CD4-positive, alpha-beta T cell treated with Interleukin-12 subunit alpha and Interleukin-12 subunit beta, for 1 hour (primary cell): ENCODE data around the gene CCDC91.
"Not testable (repeated sequence)": the region's sequence is repeated elsewhere in the genome, so short reads cannot be mapped to it uniquely, and the experiment has no call there.

Experiments used
- DNase-seq: peaks from one replicate; pipeline ENCODE4 v3.0.0-alpha.2; 2020

Gene CCDC91

GRCh38 chr12:28378736-28379135, 188.5 kb downstream of the CCDC91 start:
- DNase-seq, result no peak

GRCh38 chr12:28379779-28380178, 189.5 kb downstream of the CCDC91 start:
- DNase-seq, result not testable (repeated sequence)

DNA sequence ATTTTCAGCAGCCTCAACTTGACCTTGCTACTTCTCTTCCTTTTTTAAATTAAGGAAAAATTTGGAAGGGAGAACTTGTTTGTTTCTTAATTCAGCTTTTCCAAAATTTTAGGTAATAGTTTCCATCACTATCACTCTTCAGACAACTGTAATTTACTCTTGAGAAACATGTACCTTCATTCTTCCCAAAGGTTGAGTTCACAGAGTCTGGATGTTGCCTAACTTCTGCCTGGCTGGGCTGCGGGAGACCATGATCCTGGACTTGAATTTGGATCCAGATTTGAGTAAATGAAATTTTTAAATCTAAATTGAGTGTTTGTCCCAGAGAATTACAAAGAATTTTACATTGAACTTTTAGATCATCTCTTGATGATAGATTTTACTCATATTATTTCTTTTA, 193.1 kb downstream of the CCDC91 start:
- no peak for DNase-seq

GRCh38 chr12:28388879-28389278, 198.6 kb downstream of the CCDC91 start:
- DNase-seq, result no peak

GRCh38 chr12:28390206-28390605, 199.9 kb downstream of the CCDC91 start:
- DNase-seq, result no peak

DNA sequence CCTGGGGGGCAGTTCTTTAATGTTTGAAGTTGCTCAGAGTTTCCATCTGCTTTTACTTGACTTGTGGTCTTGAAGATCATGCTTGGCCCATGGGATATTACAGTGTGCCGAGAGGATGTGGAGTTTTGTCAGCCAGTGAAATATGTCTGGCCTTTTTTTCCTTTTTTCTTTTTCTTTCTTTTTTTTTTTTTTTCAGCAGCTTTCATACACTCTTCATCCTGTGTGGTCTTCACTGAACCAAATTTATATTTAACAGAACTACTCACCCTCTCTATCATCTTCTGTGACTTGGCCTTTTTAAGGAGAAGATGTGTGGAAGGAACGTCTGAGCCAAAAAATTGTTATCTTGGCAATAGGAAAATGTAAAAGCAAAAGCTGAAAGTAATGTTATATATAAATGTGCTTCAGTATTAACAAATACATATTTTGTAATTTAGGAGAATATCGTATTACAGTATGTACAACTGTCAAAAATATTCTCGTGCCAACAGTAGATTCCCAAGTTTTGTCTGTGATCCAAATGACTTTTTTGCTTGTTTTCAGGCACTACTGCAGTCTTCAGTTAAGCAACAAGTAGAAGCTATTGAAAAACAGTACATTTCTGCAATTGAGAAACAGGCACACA, 200.6 kb downstream of the CCDC91 start:
- no peak for DNase-seq

- DNase-seq, result no peak
Observed at GRCh38 chr12:28409892-28410291, 219.6 kb downstream of the CCDC91 start.

- no peak for DNase-seq
Observed at GRCh38 chr12:28413460-28414109, 223.3 kb downstream of the CCDC91 start.

GRCh38 chr12:28415755-28416154, 225.5 kb downstream of the CCDC91 start:
- no peak for DNase-seq

GRCh38 chr12:28421374-28421773, 231.1 kb downstream of the CCDC91 start:
- no peak for DNase-seq

DNA sequence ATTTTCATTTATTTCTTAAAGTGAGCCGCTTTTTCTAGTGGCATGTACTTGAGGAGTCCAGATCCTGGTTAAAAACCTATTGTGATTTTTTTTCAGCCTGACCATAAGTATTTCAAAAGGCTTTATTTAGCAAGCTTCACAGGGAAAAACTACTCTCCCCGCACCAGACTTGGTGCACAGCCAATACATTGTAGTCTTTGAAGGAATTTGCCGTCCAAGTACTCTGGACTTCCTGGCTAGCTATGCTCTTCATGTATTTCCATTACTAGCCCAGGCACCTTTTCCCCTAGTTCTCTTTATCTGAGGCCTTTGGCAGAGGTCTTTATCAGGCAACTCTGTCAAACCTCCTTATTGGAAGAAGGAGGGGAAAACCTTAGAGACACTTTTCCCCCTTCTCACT, 234.7 kb downstream of the CCDC91 start:
- DNase-seq, result no peak

GRCh38 chr12:28425526-28425925, 235.3 kb downstream of the CCDC91 start:
- DNase-seq, result no peak

- DNase-seq, result no peak
Observed at GRCh38 chr12:28427046-28427445, 236.8 kb downstream of the CCDC91 start.

- no peak for DNase-seq
Observed at GRCh38 chr12:28440081-28440608, 249.9 kb downstream of the CCDC91 start.

- no peak for DNase-seq
Observed at GRCh38 chr12:28442101-28442500, 251.8 kb downstream of the CCDC91 start.

DNA sequence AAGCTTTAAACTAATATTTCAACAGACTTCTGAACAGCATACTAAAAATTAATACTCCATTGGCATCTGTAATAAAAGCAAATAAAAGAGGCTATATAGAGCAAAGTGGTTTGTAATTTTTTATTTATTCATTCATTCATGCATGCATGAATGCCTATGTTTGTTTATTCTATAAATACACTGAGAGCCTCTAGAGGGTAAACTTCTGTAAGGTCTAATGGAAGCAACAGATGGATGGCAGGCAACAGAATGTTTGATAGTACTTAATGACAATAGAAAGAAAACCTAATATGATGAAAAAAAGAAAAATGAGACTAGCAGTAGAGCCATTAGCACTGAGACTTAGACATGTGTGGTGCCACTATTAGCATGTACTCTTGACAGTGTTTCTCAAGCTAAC, 253.1 kb downstream of the CCDC91 start:
- no peak for DNase-seq

DNA sequence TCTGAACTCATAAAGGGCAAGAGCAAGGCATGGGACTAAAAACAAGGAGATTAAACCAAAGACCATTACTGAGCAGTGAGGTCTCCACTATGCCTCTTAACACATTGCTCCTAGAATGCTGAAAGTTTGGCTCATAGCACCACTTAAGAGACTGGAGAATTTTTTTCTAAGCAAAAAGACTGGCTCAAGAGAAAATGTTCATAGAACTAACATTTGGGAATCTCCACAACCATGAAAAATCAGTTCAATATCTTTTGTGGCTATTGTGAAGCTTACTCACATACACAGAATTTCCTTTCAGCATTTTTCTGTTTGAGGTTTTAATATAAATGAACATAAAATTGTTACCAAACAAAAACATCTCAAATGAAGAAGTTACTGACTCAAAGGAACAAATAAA, 255.8 kb downstream of the CCDC91 start:
- DNase-seq, result no peak

DNA sequence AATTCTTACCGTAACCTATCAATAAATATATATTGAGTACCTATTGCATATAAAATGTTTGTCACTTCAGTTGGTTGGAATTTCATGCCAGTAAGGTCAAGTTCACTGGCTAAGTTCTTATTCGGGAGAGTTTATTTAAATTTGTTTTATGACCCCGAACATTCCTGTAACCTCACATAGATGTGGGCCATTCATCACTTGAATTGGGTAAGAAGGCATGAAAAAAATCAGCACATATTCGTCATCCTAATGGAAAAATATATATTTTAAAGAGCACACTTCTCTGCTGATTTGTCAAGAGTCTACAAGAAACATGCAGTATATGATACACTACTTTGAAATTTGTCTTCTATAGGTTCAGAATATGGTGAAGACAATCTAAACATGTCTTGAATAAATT, 263.4 kb downstream of the CCDC91 start:
- DNase-seq, result no peak

GRCh38 chr12:28456934-28457710, 266.9 kb downstream of the CCDC91 start:
- DNase-seq, result no peak

GRCh38 chr12:28457785-28458184, 267.5 kb downstream of the CCDC91 start:
- DNase-seq, result no peak

DNA sequence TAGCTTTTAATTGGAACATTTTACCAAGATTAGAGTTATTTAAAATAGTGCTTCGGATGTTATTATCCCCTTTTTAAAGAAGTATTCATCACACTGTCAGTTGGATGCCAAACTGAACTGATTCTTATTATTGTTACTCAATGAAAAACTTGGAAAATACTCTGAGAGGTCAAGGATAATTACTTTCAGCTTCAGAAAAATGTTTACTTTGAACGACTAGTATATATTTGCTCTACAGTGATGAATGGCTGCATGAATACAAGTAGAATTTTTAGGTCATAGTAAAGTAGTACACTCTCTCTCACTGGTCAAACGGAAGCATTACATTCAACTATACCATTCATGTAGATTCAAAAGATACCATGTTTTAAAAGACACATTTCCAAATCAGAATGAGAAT, 269.2 kb downstream of the CCDC91 start:
- no peak for DNase-seq

DNA sequence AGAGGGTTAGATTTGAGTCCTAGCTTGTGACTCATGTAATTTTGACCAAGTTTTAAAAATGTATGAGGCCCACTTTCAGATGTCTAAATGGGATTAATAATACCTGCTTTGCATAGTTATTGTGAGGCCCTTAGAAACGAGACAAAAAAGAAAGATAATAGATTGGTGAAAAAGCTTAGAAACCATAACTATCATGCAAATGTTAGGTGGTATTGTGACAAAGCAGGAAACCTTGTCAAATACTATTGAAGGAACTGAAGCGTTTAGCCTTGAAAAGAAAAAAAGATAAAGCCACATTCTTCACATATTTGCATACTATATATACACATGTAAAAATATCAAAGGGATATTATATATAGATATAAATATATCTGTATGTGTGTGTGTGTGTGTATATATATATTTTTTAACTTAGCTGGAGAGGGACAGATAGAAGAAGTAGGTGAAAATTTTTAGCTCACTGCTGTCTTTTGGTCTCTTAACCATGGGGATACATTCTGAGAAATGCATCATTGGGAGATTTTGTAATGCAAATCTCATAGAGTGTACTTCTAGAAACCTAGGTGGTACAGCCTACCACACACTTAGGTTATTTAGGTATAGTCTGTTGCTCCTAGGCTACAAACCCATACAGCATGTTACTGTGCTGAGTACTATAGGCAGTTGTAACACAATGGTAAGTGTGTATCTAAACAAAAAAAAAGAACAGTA, 270.3 kb downstream of the CCDC91 start:
- no peak for DNase-seq

DNA sequence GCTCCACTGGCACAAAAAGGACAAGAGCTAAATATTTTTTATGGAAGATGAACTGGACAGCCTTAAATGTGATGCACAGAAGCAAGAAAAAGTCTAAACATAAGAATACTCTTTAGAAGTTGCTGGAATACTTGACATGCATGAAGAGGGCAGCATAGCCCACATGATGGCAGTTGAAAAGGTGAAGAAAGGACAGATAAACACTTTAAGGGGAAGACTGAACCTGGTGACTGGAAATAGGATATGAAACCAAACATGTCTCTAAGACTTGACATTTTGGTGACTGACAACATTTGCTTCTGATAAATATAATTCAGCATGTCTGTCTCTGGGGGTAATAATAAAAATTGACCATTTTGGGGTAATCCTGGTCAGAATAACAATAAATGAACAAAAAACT, 273.1 kb downstream of the CCDC91 start:
- DNase-seq, result no peak
